GM18907 (cell line): ENCODE measurements around the gene ZNF814.
"Not testable (repeated sequence)": the region's sequence is repeated elsewhere in the genome, so short reads cannot be mapped to it uniquely, and the experiment has no call there.

Source experiments
- ATAC-seq: cut with Tn5 transposase; IDR thresholded peaks from one replicate; pipeline ENCODE4 v1.9.1; 2021; ENCODE audit warnings: mild to moderate bottlenecking, moderate library complexity; ENCODE audit not compliant: unreplicated experiment

The ZNF814 gene

GRCh38 chr19:57819475-57820148 lies 69.2 kb downstream of the ZNF814 start:
- ATAC-seq: peak; percentile 86

GRCh38 chr19:57818378-57818777 lies 70.5 kb downstream of the ZNF814 start:
- no peak for ATAC-seq

DNA sequence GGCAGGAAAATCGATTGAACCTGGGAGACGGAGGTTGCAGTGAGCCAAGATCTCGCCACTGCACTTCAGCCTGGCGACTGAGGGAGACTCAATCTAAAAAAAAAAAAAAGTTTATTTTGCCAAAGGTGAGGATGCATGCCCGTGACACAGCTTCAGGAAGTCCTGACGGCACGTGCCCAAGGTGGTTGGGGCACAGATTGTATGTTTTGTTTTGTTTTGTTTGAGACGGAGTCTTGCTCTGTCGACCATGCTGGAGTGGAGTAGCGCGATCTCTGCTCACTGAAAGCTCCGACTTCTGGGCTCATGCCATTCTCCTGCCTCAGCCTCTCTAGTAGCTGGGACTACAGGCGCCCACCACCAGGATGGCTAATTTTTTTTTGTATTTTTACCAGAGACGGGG lies 70.9 kb downstream of the ZNF814 start:
- no peak for ATAC-seq

- no peak for ATAC-seq
Observed at GRCh38 chr19:57816652-57817051, 72.2 kb downstream of the ZNF814 start.

DNA sequence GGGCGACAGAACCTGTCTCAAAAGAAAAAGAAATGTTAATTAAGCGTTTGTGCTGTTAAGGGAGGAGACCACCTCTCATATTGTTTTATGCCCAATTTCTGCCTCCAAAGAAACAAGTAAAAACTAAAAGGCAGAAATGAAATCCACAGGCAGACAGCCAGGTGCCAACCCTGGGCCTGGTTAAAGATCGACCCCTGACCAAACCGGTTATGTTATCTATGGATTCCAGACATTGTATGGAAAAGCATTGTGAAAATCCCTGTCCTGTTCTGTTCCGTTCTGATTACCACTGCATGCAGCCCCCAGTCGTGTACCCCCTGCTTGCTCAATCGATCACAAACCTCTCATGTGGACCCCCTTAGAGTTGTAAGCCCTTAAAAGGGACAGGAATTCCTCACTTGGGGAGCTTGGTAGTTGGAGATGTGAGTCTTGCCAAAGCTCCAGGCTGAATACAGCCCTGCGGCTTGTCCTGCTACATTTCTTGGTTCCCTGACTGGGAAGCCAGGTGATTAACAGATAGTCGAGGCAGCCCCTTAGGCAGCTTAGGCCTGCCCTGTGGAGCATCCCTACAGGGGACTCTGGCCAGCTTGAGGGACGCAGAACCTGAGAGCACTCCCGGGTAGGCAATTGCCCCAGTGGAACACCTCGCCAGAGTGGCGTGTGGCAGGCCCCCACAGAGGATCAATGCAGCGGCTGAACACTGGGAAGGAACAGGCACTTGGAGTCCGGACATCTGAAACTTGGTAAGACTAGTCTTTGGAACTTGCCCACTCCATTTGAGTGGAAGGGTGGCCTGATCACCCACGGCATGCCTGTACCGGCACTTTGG lies 73.4 kb downstream of the ZNF814 start:
- no peak for ATAC-seq

DNA sequence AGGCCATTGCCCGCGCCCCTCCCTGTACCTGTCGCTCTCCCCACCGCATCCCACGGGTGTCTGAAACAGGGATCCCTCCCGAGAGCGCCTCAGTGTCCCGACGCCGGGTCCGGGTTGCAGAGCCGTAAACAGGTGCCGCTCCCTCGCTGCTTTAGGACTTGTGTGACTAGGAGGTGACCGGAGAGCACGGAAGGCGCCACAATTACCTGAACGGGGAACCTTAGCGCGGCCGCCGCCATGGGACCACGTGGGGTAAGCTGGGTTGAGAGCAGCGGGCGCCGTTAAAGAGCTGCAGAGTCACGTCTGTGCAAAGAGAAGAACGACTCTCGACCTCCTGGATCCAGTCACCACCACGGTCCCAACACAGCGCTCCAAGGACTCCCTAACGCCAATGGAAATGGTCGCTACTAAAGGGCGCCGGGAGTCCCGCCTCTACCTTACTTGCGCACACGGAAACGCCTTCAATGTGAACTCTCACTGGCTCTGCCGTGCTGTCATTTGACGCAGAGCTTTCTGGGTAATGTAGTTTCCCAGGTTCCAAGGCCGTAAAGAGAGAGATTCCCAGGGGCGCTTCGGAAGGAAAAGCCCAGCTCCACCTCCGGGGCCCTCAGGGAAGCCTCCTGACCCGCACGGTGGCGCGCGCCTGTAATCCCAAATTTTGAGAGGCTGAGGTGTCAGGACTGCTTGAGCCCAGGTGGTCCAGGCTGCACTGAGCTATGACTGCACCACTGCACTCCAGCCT lies 74.2 kb downstream of the ZNF814 start, which contains the start of gene ZNF552:
ZNF552 (minus strand) TSS at position 409 of the 742 bp plus-strand sequence; CDS start at position 239, 170 bp downstream.
- peak; percentile 76 for ATAC-seq

DNA sequence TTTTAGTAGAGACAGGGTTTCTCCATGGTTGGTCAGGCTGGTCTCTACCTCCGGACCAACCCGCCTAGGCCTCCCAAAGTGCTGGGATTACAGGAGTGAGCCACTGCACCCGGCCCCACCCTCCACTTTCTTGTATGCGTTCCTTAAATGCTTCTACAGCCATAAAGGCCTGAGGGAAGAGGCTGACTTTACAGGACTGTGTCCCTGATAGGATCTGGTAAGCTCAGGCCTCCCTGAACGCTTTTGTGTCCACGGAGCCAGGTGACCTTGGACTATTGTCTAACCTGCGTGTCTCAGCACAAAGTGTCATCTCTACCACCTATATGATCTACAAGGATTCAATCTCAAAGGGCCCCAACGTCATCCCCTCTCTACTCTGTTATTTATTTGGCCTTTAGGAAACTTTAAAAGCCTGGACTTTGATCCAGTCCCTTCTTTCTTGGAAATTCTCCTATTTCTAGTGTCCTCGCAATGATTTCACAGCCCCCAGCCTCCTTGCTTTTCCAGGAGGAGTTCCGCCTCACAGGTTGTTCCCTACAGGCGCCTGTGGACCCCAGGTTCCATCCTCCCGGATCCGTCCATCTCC lies 74.8 kb downstream of the ZNF814 start:
- ATAC-seq: no peak

DNA sequence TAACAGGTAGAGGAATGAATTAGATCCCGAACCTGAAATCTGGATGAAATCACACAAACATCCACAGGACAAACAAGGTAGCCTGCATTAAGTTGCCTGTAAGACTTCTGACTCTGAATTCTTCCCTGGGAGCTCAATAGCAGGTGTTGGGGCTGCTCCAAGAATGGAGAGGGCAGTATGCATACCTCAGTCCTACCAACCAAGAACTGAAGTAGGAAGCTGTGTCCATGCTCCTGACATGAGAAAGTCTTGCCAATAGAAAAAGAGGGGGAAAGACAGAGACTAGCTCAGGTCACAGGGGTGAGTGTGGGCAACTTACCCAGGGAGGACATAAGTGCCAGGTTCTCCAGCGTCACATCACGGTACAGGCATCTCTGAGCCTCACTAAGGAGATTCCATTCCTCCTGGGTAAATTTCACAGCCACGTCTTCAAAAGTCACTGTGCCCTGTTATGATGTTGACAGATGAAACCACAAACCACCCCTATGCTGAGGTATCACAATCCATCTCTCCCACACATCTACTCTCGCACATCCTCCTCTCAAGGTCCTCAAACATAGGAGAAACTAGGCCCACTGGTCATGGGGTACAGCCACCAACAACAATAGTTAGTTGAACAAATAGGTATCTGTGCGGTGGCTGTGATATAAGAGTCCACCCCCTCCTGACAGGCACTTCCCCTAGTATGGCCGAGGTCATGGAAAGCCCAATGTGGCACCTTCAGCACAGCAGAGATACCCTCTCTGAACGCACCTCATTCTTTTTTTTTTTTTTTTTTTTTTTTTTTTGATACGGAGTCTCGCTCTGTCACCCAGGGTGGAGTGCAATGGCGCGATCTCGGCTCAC lies 75.6 kb downstream of the ZNF814 start:
- ATAC-seq: not testable (repeated sequence)

GRCh38 chr19:57812226-57812625 lies 76.6 kb downstream of the ZNF814 start:
- ATAC-seq: no peak

GRCh38 chr19:57810410-57811295 lies 78.2 kb downstream of the ZNF814 start:
- not testable (repeated sequence) for ATAC-seq

GRCh38 chr19:57807541-57807940 lies 81.3 kb downstream of the ZNF814 start:
- no peak for ATAC-seq

GRCh38 chr19:57803594-57804325 lies 85.1 kb downstream of the ZNF814 start:
- ATAC-seq: no peak

GRCh38 chr19:57803265-57803593 lies 85.6 kb downstream of the ZNF814 start:
- no peak for ATAC-seq

GRCh38 chr19:57802269-57802668 lies 86.6 kb downstream of the ZNF814 start:
- ATAC-seq: no peak

- ATAC-seq: no peak
Observed at GRCh38 chr19:57800696-57801095, 88.1 kb downstream of the ZNF814 start.
